Naive thymus-derived CD4-positive, alpha-beta T cell (primary cell): ENCODE data around the gene PPP1R2. TPM values are rescaled to one million over a fixed set of nuclear protein-coding genes. Genes with fewer than 3 reads are reported as not detected.

Experiments
- ATAC-seq: fragments of 150-1000 bp; cut with Tn5 transposase; 2 replicates; pipeline ENCODE4 v1.10.0; 2021; ENCODE audit warnings: mild to moderate bottlenecking, moderate library complexity
- CTCF ChIA-PET: fragments of 350-600 bp; sonication (Branson Sonifier 250); formaldehyde crosslinking; loops from one replicate; lab custom pipeline; 2021; ENCODE audit warnings: antibody characterized with exemption; lab: Charles Lee
- POLR2A ChIA-PET: fragments of 350-600 bp; sonication (Branson Sonifier 250); formaldehyde crosslinking; loops from one replicate; lab custom pipeline; 2021; ENCODE audit warnings: antibody characterized with exemption, inconsistent platforms; lab: Charles Lee
- DNase-seq, 9 donors: peaks; one replicate each; pipeline versions ENCODE4 v3.0.0 to v3.0.0-alpha.2; 2020 to 2022; ENCODE audit warnings: mixed read lengths in 1 of 9
- H3K27ac ChIP-seq: one replicate; pipeline ENCODE4 v1.7.0; 2013; ENCODE audit warnings: mild to moderate bottlenecking, low read depth, low read length, moderate library complexity
- H3K27me3 ChIP-seq, 2 donors: one replicate each; pipeline ENCODE4 v1.7.0; 2013; ENCODE audit warnings: low read length in 2 of 2, mild to moderate bottlenecking in 2 of 2, moderate library complexity in 2 of 2; ENCODE audit not compliant: control insufficient read depth in 2 of 2, insufficient read depth in 2 of 2
- H3K36me3 ChIP-seq, 3 experiments: 1 replicate in 2 of 3; 2 replicates in 1 of 3; pipeline ENCODE4 v1.7.0; 2013; ENCODE audit warnings: low read length in 3 of 3, mild to moderate bottlenecking in 3 of 3, moderate library complexity in 1 of 3; ENCODE audit not compliant: insufficient read depth in 3 of 3, control insufficient read depth in 2 of 3
- H3K4me1 ChIP-seq, 2 donors: one replicate each; pipeline ENCODE4 v1.7.0; 2013; ENCODE audit warnings: low read length in 2 of 2, mild to moderate bottlenecking in 2 of 2, moderate library complexity in 1 of 2; ENCODE audit not compliant: control insufficient read depth in 2 of 2, insufficient read depth in 2 of 2
- H3K4me3 ChIP-seq: 2 replicates; pipeline ENCODE4 v1.7.0; 2013; ENCODE audit warnings: mild to moderate bottlenecking, low read length
- H3K9me3 ChIP-seq, 3 experiments: 1 replicate in 2 of 3; 2 replicates in 1 of 3; pipeline ENCODE4 v1.7.0; 2013; ENCODE audit warnings: low read length in 3 of 3; ENCODE audit not compliant: control insufficient read depth in 2 of 3
- H3K27ac Mint-ChIP-seq, 9 donors: one replicate each; pipeline ENCODE4 v1.8.0; 2020 to 2022; ENCODE audit warnings: mixed read lengths in 9 of 9, mild to moderate bottlenecking in 8 of 9, moderate library complexity in 5 of 9, inconsistent platforms in 2 of 9
- H3K27me3 Mint-ChIP-seq, 5 donors: one replicate each; pipeline ENCODE4 v1.8.0; 2021 to 2022; ENCODE audit warnings: mixed read lengths in 5 of 5, mild to moderate bottlenecking in 1 of 5
- H3K36me3 Mint-ChIP-seq, 5 donors: one replicate each; pipeline ENCODE4 v1.8.0; 2020 to 2022; ENCODE audit warnings: mixed read lengths in 5 of 5, mild to moderate bottlenecking in 3 of 5, inconsistent platforms in 1 of 5
- H3K4me1 Mint-ChIP-seq, 7 donors: one replicate each; pipeline ENCODE4 v1.8.0; 2020 to 2022; ENCODE audit warnings: mixed read lengths in 7 of 7, mild to moderate bottlenecking in 3 of 7, inconsistent platforms in 1 of 7
- H3K4me3 Mint-ChIP-seq, 10 donors: one replicate each; pipeline ENCODE4 v1.8.0; 2020 to 2022; ENCODE audit warnings: mild to moderate bottlenecking in 10 of 10, mixed read lengths in 10 of 10, moderate library complexity in 6 of 10, inconsistent platforms in 2 of 10
- H3K9me3 Mint-ChIP-seq, 11 donors: one replicate each; pipeline ENCODE4 v1.8.0; 2020 to 2022; ENCODE audit warnings: mixed read lengths in 11 of 11, mild to moderate bottlenecking in 4 of 11, inconsistent platforms in 1 of 11, moderate library complexity in 1 of 11
- intact Hi-C, 2 donors: fragments of 100-400 bp; cut with micrococcal nuclease; formaldehyde crosslinking; loops; one replicate each; pipeline ENCODE4 v1.15.1; 2023
- polyA plus RNA-seq, 2 donors: library from polyadenylated mRNA; unstranded; fragments of 300-500 nt; fragmentation: Illumina TruSeq; gene quantifications; one replicate each; pipeline ENCODE4 v1.2.3, GENCODE V29; 2021
- total RNA-seq, 6 experiments: library from RNA in 5 of 6; stranded (reverse) in 5 of 6; gene quantifications; 1 replicate in 5 of 6; 2 replicates in 1 of 6; pipeline ENCODE4 v1.2.3 and lab custom pipeline; 2021 to 2026

PPP1R2 gene
- total and polyA plus RNA-seq, 7 experiments from 2014 or later = 76.1 to 329 (median 157) TPM

- DNase-seq (no peak), ATAC-seq (no peak)
- H3K27me3 ChIP-seq = no peaks in the 10 kb centered on the region
- Mint-ChIP-seq H3K4me1 (peaks cover 0 to 8% (median 0%) of the 10 kb centered on the region in 7 donors), H3K27ac (no peak overlapping the region), H3K27me3 (peaks cover 0 to 14% (median 0%) of the 10 kb centered on the region in 5 donors), H3K9me3 (no peaks in the 10 kb centered on the region), H3K4me3 (no peak overlapping the region), H3K36me3 (no peaks in the 10 kb centered on the region)
- intact Hi-C loops = no loop called here
- H3K36me3 ChIP-seq = no peaks in the 10 kb centered on the region
- H3K4me1 ChIP-seq = no peaks in the 10 kb centered on the region
- ChIA-PET CTCF (no interaction called here), POLR2A (no interaction called here)
- no peaks in the 10 kb centered on the region for H3K9me3 ChIP-seq
- H3K4me3 ChIP-seq = no peak overlapping the region
- no peak overlapping the region for H3K27ac ChIP-seq
Measured at GRCh38 chr3:195578565-195578964, 35.4 kb upstream of the PPP1R2 start.

DNA sequence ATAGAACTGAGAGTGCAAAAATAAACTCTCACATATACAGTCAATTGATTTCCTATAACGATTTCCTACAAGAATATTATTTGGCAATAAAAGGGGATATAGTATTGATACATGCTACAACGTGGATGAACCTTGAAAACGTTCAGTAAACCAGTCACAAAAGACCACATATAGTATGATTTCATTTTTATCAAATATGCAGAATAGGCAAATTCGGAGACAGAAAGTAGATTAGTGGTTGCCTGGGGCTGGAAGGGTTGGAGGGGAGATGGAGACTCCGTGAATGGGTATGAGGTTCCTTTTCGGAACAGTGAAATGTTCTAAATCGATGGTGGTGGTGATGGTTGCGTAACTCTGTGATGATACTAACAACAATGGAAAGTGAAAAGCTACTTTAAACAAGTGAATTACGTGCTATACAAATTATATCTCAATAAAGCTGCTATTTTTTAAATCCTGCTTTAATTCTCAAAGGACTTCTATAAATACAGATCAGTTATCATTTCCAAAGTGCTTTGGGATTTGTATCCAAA is 34.6 kb upstream of the PPP1R2 start:
- H3K27me3 Mint-ChIP-seq = peaks cover 0 to 14% (median 0%) of the 10 kb centered on the region in 5 donors
- ChIA-PET CTCF (no interaction called here), POLR2A (no interaction called here)
- H3K36me3 Mint-ChIP-seq = no peaks in the 10 kb centered on the region
- no peak overlapping the region for H3K4me3 Mint-ChIP-seq
- H3K9me3 ChIP-seq = no peaks in the 10 kb centered on the region
- intact Hi-C loops = no loop called here
- DNase-seq = no peak
- H3K9me3 Mint-ChIP-seq = no peaks in the 10 kb centered on the region
- no peaks in the 10 kb centered on the region for H3K36me3 ChIP-seq
- H3K27ac ChIP-seq = no peak overlapping the region
- peaks cover 0 to 8% (median 0%) of the 10 kb centered on the region in 7 donors for H3K4me1 Mint-ChIP-seq
- ATAC-seq = no peak
- H3K27me3 ChIP-seq = no peaks in the 10 kb centered on the region
- H3K27ac Mint-ChIP-seq = no peak overlapping the region
- no peak overlapping the region for H3K4me3 ChIP-seq
- no peaks in the 10 kb centered on the region for H3K4me1 ChIP-seq

DNA sequence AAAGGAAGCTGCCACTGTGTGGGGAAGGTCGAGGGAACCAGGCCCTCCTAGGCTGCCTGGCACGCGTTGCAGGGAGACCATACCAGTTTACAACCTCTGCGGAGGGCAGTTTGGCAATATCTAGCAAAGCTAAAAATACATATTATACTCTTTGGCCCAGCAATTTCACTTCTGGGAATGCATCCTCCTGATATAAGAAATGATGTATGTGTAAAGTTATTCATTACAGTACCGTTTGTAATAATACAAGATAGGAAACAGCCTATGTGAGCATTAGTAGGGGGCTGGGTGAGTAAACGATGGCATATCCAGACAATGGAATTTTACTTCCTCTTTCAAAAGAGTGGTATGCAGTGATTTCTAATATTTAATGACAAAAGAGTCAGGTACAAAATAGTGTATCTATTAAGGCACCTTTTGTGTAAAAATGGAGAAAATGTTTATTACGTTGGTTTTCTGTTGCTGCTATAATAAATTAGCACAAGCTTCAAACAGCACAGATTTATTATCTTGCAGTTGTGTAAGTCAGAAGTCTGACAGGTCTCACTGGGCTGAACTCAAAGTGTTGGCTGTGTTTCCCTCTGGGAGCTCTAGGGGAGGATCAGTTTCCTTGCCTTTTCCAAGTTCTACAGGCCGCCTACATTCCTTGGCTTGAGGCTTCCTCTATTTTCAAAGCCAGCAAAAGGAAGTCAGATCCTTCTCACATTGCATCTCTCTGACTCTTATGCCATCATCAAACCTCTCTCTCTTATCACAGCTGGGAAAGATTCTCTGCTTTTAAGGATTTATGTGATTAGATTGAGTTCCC is 31.6 kb upstream of the PPP1R2 start:
- Mint-ChIP-seq H3K27ac (no peak overlapping the region), H3K4me3 (no peak overlapping the region), H3K4me1 (peaks cover 6 to 11% (median 10%) of the 10 kb centered on the region in 7 donors), H3K36me3 (no peaks in the 10 kb centered on the region), H3K27me3 (peaks cover 0 to 14% (median 0%) of the 10 kb centered on the region in 5 donors), H3K9me3 (no peaks in the 10 kb centered on the region)
- H3K4me1 ChIP-seq = no peaks in the 10 kb centered on the region
- ChIA-PET POLR2A (no interaction called here), CTCF (interaction anchor here (1.3 kb wide), 1 partner anchor 19 kb away, joined by 4 read pairs; no protein-coding TSS in a partner anchor)
- H3K27me3 ChIP-seq = no peaks in the 10 kb centered on the region
- ATAC-seq = no peak
- no peaks in the 10 kb centered on the region for H3K36me3 ChIP-seq
- no peak for DNase-seq
- H3K4me3 ChIP-seq = no peak overlapping the region
- no peak overlapping the region for H3K27ac ChIP-seq
- no peaks in the 10 kb centered on the region for H3K9me3 ChIP-seq
- intact Hi-C loops = no loop called here

- ATAC-seq (no peak), DNase-seq (no peak)
- no peak overlapping the region for H3K4me3 ChIP-seq
- POLR2A ChIA-PET = no interaction called here
- H3K27ac ChIP-seq = no peak overlapping the region
- Mint-ChIP-seq H3K4me1 (peaks cover 6 to 11% (median 10%) of the 10 kb centered on the region in 7 donors), H3K27me3 (peaks cover 0 to 14% (median 0%) of the 10 kb centered on the region in 5 donors), H3K27ac (no peak overlapping the region), H3K4me3 (no peak overlapping the region), H3K36me3 (no peaks in the 10 kb centered on the region), H3K9me3 (no peaks in the 10 kb centered on the region)
- H3K27me3 ChIP-seq = no peaks in the 10 kb centered on the region
- intact Hi-C loops = no loop called here
- CTCF ChIA-PET = interaction anchor here (0.6 to 1.3 kb wide), 2 partner anchors 18 to 320 kb away, joined by 4 read pairs; no protein-coding TSS in a partner anchor
- H3K4me1 ChIP-seq = no peaks in the 10 kb centered on the region
- no peaks in the 10 kb centered on the region for H3K36me3 ChIP-seq
- no peaks in the 10 kb centered on the region for H3K9me3 ChIP-seq
Measured at GRCh38 chr3:195573611-195574496, 30.7 kb upstream of the PPP1R2 start.

- no peaks in the 10 kb centered on the region for H3K9me3 Mint-ChIP-seq
- intact Hi-C loops = no loop called here
- Histone ChIP-seq H3K36me3 (no peaks in the 10 kb centered on the region), H3K4me3 (no peak overlapping the region), H3K27me3 (no peaks in the 10 kb centered on the region), H3K9me3 (no peaks in the 10 kb centered on the region), H3K4me1 (no peaks in the 10 kb centered on the region), H3K27ac (no peak overlapping the region)
- H3K27me3 Mint-ChIP-seq = peaks cover 0 to 11% (median 0%) of the 10 kb centered on the region in 5 donors
- no peak overlapping the region for H3K27ac Mint-ChIP-seq
- CTCF ChIA-PET = no interaction called here
- POLR2A ChIA-PET = no interaction called here
- peaks cover 9 to 15% (median 12%) of the 10 kb centered on the region in 7 donors for H3K4me1 Mint-ChIP-seq
- ATAC-seq = no peak
- no peak for DNase-seq
- H3K4me3 Mint-ChIP-seq = no peak overlapping the region
- no peaks in the 10 kb centered on the region for H3K36me3 Mint-ChIP-seq
Measured at GRCh38 chr3:195571361-195571760, 28.2 kb upstream of the PPP1R2 start.

GRCh38 chr3:195570912-195571311 is 27.8 kb upstream of the PPP1R2 start:
- intact Hi-C loops = no loop called here
- no peak overlapping the region for H3K4me3 ChIP-seq
- Mint-ChIP-seq H3K36me3 (no peaks in the 10 kb centered on the region), H3K9me3 (no peaks in the 10 kb centered on the region), H3K4me3 (no peak overlapping the region), H3K27me3 (peaks cover 0 to 11% (median 0%) of the 10 kb centered on the region in 5 donors), H3K4me1 (peaks cover 9 to 15% (median 13%) of the 10 kb centered on the region in 7 donors), H3K27ac (no peak overlapping the region)
- no peaks in the 10 kb centered on the region for H3K27me3 ChIP-seq
- H3K4me1 ChIP-seq = no peaks in the 10 kb centered on the region
- H3K27ac ChIP-seq = no peak overlapping the region
- no peaks in the 10 kb centered on the region for H3K36me3 ChIP-seq
- CTCF ChIA-PET = no interaction called here
- H3K9me3 ChIP-seq = no peaks in the 10 kb centered on the region
- DNase-seq (no peak), ATAC-seq (no peak)
- POLR2A ChIA-PET = interaction anchor here (0.5 to 0.9 kb wide), 3 partner anchors 20 to 40 kb away, joined by 3 read pairs; no protein-coding TSS in a partner anchor
